ENCODE measurements around the gene GPR157. TPM values are rescaled to one million over a fixed set of nuclear protein-coding genes. Genes with fewer than 3 reads are reported as not detected.
"Not testable (repeated sequence)": the region's sequence is repeated elsewhere in the genome, so short reads cannot be mapped to it uniquely, and the experiment has no call there.

The GPR157 gene
- total RNA-seq, 1 donor from 2014 or later = 49.0 TPM

- intact Hi-C loops (cut with DNase I) = loop anchor here (2.0 to 5.0 kb wide), 2 partner anchors 96 to 183 kb away; no protein-coding TSS in a partner anchor
- DNase-seq (ENCODE audit: missing footprints) = no peak
- ATAC-seq = no peak
These were observed 28.3 kb downstream of the GPR157 start for GRCh38 chr1:9100471-9101043.

GRCh38 chr1:9099555-9099954 is 29.3 kb downstream of the GPR157 start:
- intact Hi-C loops (cut with DNase I) = no loop called here
- DNase-seq (ENCODE audit: missing footprints) = no peak
- ATAC-seq = no peak

GRCh38 chr1:9097947-9098705 is 30.8 kb downstream of the GPR157 start:
- ATAC-seq (peak; percentile 49), DNase-seq (ENCODE audit: missing footprints) (no peak)
- intact Hi-C loops (cut with DNase I) = no loop called here

GRCh38 chr1:9095818-9096217 is 33.1 kb downstream of the GPR157 start:
- ATAC-seq = no peak
- intact Hi-C loops (cut with DNase I) = no loop called here
- no peak for DNase-seq (ENCODE audit: missing footprints)

- intact Hi-C loops (cut with DNase I); DNase-seq (ENCODE audit: missing footprints): not testable (repeated sequence)
These were observed 34.8 kb downstream of the GPR157 start for GRCh38 chr1:9093996-9094595.

GRCh38 chr1:9093581-9093980 is 35.3 kb downstream of the GPR157 start:
- intact Hi-C loops (cut with DNase I) = no loop called here
- DNase-seq (ENCODE audit: missing footprints) (no peak), ATAC-seq (no peak)

More at GRCh38 chr1:9093996-9094595, 34.8 kb downstream of the GPR157 start:
- ATAC-seq = not testable (repeated sequence)

GRCh38 chr1:9093091-9093490 is 35.8 kb downstream of the GPR157 start:
- intact Hi-C loops (cut with DNase I) = no loop called here
- ATAC-seq = no peak
- DNase-seq (ENCODE audit: missing footprints) = no peak

- ATAC-seq (no peak), DNase-seq (ENCODE audit: missing footprints) (no peak)
- intact Hi-C loops (cut with DNase I) = no loop called here
These were observed 40.1 kb downstream of the GPR157 start for GRCh38 chr1:9088807-9089206.

- intact Hi-C loops (cut with DNase I) = no loop called here
- DNase-seq (ENCODE audit: missing footprints) (no peak), ATAC-seq (no peak)
These were observed 41.3 kb downstream of the GPR157 start for GRCh38 chr1:9087411-9088125.

- intact Hi-C loops (cut with DNase I) = no loop called here
- no peak for DNase-seq (ENCODE audit: missing footprints)
- no peak for ATAC-seq
These were observed 42.1 kb downstream of the GPR157 start for GRCh38 chr1:9086796-9087195.

GRCh38 chr1:9086045-9086444 is 42.9 kb downstream of the GPR157 start:
- no peak for ATAC-seq
- no peak for DNase-seq (ENCODE audit: missing footprints)
- intact Hi-C loops (cut with DNase I) = no loop called here

- no peak for DNase-seq (ENCODE audit: missing footprints)
- intact Hi-C loops (cut with DNase I) = no loop called here
- no peak for ATAC-seq
These were observed 43.5 kb downstream of the GPR157 start for GRCh38 chr1:9085306-9085940.

GRCh38 chr1:9084906-9085305 is 44.0 kb downstream of the GPR157 start:
- intact Hi-C loops (cut with DNase I) = no loop called here
- DNase-seq (ENCODE audit: missing footprints) = peak; percentile 76
- ATAC-seq = peak; percentile 84

GRCh38 chr1:9081473-9081872 is 47.4 kb downstream of the GPR157 start:
- ATAC-seq (no peak), DNase-seq (ENCODE audit: missing footprints) (no peak)
- intact Hi-C loops (cut with DNase I) = no loop called here

GRCh38 chr1:9080705-9081291 is 48.1 kb downstream of the GPR157 start:
- ATAC-seq (no peak), DNase-seq (ENCODE audit: missing footprints) (no peak)
- intact Hi-C loops (cut with DNase I) = no loop called here

GRCh38 chr1:9079988-9080704 is 48.8 kb downstream of the GPR157 start:
- intact Hi-C loops (cut with DNase I) = no loop called here
- DNase-seq (ENCODE audit: missing footprints) = no peak
- ATAC-seq = no peak

- DNase-seq (ENCODE audit: missing footprints) = no peak
- intact Hi-C loops (cut with DNase I) = no loop called here
- no peak for ATAC-seq
These were observed 50.0 kb downstream of the GPR157 start for GRCh38 chr1:9078752-9079500.
